Calu3 (cell line): ENCODE data around the gene RYR3. TPM values are rescaled to one million over a fixed set of nuclear protein-coding genes. Genes with fewer than 3 reads are reported as not detected.

ENCODE experiments used
- BruUV-seq: library from RNA; stranded (reverse); fragments of 400-500 nt; replicated peaks from 2 replicates; lab custom pipeline; 2021; lab: Mats Ljungman, UMichigan
- CTCF ChIA-PET: fragments of 300-600 bp; sonication (Branson Sonifier 250); formaldehyde crosslinking; loops from one replicate; lab custom pipeline; 2022; ENCODE audit warnings: antibody characterized with exemption; lab: Charles Lee
- DNase-seq: peaks from one replicate; pipeline ENCODE4 v3.0.0; 2022
- H3K27ac Mint-ChIP-seq: one replicate; pipeline ENCODE4 v1.8.0; 2022; ENCODE audit warnings: mixed read lengths; ENCODE audit not compliant: unreplicated experiment
- H3K27me3 Mint-ChIP-seq: one replicate; pipeline ENCODE4 v1.8.0; 2022; ENCODE audit warnings: mixed read lengths; ENCODE audit not compliant: unreplicated experiment
- H3K36me3 Mint-ChIP-seq: one replicate; pipeline ENCODE4 v1.8.0; 2022; ENCODE audit warnings: mild to moderate bottlenecking, moderate library complexity, mixed read lengths; ENCODE audit not compliant: insufficient read depth, unreplicated experiment
- H3K4me1 Mint-ChIP-seq: one replicate; pipeline ENCODE4 v1.8.0; 2022; ENCODE audit warnings: mild to moderate bottlenecking, low read depth, mixed read lengths; ENCODE audit not compliant: unreplicated experiment
- H3K4me3 Mint-ChIP-seq: one replicate; pipeline ENCODE4 v1.8.0; 2022; ENCODE audit warnings: mild to moderate bottlenecking, low read depth, moderate library complexity, mixed read lengths; ENCODE audit not compliant: unreplicated experiment
- H3K9me3 Mint-ChIP-seq: one replicate; pipeline ENCODE4 v1.8.0; 2022; ENCODE audit warnings: low read depth, mixed read lengths; ENCODE audit not compliant: unreplicated experiment
- intact Hi-C: fragments of 100-400 bp; cut with micrococcal nuclease; formaldehyde crosslinking; loops from one replicate; pipeline ENCODE4 v1.10.0; 2022; ENCODE audit not compliant: unreplicated experiment
- total RNA-seq: library from RNA; stranded (reverse); gene quantifications from 2 replicates; pipeline ENCODE4 v1.2.3, GENCODE V29; 2022
- TF ChIP-seq, protein P1 (sequence below): fragments of 200-600 bp; IDR thresholded peaks from one replicate; pipeline ENCODE4 v1.8.0; 2022; ENCODE audit warnings: antibody characterized with exemption; ENCODE audit not compliant: unreplicated experiment

Gene RYR3
- total RNA-seq, 1 experiment from 2014 or later = not detected

DNA sequence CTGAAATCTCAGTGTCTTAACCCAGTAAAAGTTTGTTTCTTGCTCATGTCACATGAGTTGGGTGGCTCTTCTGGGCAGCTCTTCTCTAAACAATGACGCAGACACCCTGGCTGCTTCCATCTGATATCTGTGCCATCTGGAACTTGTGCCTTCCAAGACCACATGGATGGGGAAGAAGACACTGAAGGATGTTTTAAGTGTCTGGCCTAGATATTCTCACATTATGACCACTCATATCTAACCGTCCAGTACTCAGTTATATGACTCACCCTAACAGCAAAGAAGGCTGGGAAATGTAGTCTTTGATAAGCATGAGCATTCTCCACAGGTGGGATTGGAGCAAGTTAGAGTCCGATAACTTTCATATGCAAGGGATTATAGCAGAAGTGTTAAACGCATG lies 66.4 kb downstream of the RYR3 start:
- Mint-ChIP-seq H3K4me1 (no peaks in the 10 kb centered on the region), H3K27me3 (peaks cover 14% of the 10 kb centered on the region), H3K36me3 (no peaks in the 10 kb centered on the region), H3K27ac (no peak overlapping the region), H3K4me3 (no peak overlapping the region), H3K9me3 (no peaks in the 10 kb centered on the region)
- CTCF ChIA-PET = no interaction called here
- TF ChIP-seq, protein P1, sequence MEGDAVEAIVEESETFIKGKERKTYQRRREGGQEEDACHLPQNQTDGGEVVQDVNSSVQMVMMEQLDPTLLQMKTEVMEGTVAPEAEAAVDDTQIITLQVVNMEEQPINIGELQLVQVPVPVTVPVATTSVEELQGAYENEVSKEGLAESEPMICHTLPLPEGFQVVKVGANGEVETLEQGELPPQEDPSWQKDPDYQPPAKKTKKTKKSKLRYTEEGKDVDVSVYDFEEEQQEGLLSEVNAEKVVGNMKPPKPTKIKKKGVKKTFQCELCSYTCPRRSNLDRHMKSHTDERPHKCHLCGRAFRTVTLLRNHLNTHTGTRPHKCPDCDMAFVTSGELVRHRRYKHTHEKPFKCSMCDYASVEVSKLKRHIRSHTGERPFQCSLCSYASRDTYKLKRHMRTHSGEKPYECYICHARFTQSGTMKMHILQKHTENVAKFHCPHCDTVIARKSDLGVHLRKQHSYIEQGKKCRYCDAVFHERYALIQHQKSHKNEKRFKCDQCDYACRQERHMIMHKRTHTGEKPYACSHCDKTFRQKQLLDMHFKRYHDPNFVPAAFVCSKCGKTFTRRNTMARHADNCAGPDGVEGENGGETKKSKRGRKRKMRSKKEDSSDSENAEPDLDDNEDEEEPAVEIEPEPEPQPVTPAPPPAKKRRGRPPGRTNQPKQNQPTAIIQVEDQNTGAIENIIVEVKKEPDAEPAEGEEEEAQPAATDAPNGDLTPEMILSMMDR = no peak
- intact Hi-C loops = no loop called here
- no TSS peak for BruUV-seq
- DNase-seq = no peak

DNA sequence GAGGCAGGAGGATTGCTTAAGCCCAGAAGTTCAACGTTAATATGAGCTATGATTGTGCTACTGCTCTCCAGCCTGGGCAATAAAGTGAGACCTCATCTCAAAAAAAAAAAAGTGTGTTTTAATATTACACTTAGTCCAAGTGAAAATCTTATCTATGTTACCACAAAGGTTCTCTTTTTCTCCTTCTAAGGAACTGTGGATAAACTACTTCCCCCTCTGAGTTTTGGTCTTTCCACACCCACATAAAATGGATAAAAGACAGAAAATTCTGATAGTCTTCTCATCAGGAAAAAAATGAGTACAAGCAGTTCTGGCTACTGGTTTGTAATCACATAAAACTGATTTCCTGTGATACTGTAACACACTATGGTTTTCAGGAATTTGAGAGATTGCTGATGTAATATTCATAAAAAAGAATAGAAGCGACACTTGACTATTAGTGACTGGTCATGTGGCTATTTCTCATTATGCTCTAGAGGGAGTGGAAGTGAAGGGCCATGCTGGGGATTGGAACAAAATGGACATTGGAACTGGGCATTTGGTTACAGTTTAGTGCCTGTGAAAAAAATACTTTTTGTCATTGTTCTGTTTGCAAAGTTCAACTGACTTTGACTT lies 68.2 kb downstream of the RYR3 start:
- H3K27ac Mint-ChIP-seq = no peak overlapping the region
- BruUV-seq = no TSS peak
- peaks cover 14% of the 10 kb centered on the region for H3K27me3 Mint-ChIP-seq
- H3K36me3 Mint-ChIP-seq = no peaks in the 10 kb centered on the region
- no peaks in the 10 kb centered on the region for H3K9me3 Mint-ChIP-seq
- intact Hi-C loops = no loop called here
- DNase-seq = no peak
- no peak overlapping the region for H3K4me3 Mint-ChIP-seq
- CTCF ChIA-PET = no interaction called here
- TF ChIP-seq, protein P1 = no peak
- no peaks in the 10 kb centered on the region for H3K4me1 Mint-ChIP-seq

DNA sequence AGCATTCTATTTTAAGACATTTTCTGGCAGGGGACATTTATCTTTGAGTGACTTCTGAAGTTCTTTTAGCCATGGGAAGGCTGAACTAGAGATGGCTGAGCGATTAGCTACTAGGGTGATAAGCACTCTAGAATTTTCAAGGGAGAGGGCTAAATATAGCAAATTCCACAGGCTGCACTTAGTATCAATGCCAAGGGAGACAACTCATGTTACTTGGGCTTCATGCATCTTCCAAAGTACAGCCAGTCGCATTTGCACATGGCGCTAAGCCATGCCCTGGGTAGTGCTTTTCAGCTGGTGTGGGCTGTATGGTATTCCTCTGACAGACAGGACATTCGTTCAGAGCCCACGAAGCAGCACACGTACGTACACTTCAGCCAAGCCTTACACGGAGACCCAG lies 69.6 kb downstream of the RYR3 start:
- no peaks in the 10 kb centered on the region for H3K4me1 Mint-ChIP-seq
- no peak overlapping the region for H3K27ac Mint-ChIP-seq
- CTCF ChIA-PET = no interaction called here
- peaks cover 14% of the 10 kb centered on the region for H3K27me3 Mint-ChIP-seq
- no peak overlapping the region for H3K4me3 Mint-ChIP-seq
- no peaks in the 10 kb centered on the region for H3K36me3 Mint-ChIP-seq
- TF ChIP-seq, protein P1 = no peak
- intact Hi-C loops = no loop called here
- H3K9me3 Mint-ChIP-seq = no peaks in the 10 kb centered on the region
- no peak for DNase-seq
- BruUV-seq = no TSS peak

DNA sequence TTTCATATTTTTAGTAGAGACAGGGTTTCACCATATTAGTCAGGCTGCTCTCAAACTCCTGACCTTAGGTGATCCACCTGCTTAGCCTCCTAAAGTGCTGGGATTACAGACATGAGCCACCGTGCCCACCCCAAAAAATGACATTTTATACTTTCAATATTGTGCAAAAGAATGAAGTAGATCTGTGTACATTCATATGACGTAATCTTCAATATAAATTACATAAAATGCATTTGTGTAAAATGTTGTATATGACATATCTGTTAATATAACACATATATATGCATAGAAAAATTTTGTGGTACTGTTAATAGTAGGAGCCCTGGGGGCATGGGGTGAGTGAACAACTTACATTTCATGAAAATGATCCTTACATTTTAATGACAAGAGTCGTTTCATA lies 71.7 kb downstream of the RYR3 start:
- intact Hi-C loops = no loop called here
- Mint-ChIP-seq H3K4me1 (no peaks in the 10 kb centered on the region), H3K27ac (no peak overlapping the region), H3K36me3 (no peaks in the 10 kb centered on the region), H3K27me3 (peaks cover 14% of the 10 kb centered on the region), H3K4me3 (no peak overlapping the region), H3K9me3 (no peaks in the 10 kb centered on the region)
- DNase-seq = no peak
- TF ChIP-seq, protein P1 = no peak
- no TSS peak for BruUV-seq
- CTCF ChIA-PET = no interaction called here
